Astrocyte of the spinal cord (primary cell): ENCODE measurements around the gene CEBPE.

ENCODE experiments used
- DNase-seq: peaks from one replicate; pipeline ENCODE4 v3.0.0; 2011; ENCODE audit warnings: low read depth, low spot score
- H3K4me3 ChIP-seq: 2 replicates; pipeline ENCODE4 v1.5.1; 2011; ENCODE audit warnings: low read depth, mild to moderate bottlenecking, low read length, moderate library complexity
- CTCF ChIP-seq: IDR thresholded peaks from 2 replicates; pipeline ENCODE4 v1.5.1; 2012; ENCODE audit warnings: low read depth, mild to moderate bottlenecking, low read length, inconsistent platforms
- in situ Hi-C: cut with HindIII; loops from 2 replicates; pipeline ENCODE4 v1.10.0; 2017; ENCODE audit warnings: low sequenced_read_pairs

Gene CEBPE

DNA sequence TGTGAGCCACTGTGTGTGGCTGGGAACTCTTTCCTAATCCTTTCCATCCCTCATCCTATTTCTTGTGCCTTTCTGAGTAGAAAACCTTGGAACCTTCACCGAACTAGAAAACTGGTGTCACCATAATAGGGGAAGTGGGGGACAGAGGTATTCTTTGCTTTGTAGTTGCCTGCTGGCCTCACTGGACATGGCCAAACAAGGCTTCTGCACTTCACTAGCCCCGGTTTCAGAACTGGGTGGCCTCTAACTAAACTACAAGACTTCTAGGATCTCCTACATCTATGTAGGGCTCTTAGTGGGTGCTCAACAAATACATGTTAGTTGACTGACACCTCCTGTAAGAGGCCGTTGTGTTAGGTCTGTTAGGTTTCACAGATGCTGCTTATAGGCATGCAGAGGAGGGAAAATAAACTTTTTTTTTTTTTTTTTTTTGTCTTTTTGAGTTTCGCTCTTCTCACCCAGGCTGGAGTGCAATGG is 13.7 kb downstream of the CEBPE start:
- no peak overlapping the region for H3K4me3 ChIP-seq
- DNase-seq: no peak
- in situ Hi-C loops: no loop called here
- TF ChIP-seq CTCF: no peak

DNA sequence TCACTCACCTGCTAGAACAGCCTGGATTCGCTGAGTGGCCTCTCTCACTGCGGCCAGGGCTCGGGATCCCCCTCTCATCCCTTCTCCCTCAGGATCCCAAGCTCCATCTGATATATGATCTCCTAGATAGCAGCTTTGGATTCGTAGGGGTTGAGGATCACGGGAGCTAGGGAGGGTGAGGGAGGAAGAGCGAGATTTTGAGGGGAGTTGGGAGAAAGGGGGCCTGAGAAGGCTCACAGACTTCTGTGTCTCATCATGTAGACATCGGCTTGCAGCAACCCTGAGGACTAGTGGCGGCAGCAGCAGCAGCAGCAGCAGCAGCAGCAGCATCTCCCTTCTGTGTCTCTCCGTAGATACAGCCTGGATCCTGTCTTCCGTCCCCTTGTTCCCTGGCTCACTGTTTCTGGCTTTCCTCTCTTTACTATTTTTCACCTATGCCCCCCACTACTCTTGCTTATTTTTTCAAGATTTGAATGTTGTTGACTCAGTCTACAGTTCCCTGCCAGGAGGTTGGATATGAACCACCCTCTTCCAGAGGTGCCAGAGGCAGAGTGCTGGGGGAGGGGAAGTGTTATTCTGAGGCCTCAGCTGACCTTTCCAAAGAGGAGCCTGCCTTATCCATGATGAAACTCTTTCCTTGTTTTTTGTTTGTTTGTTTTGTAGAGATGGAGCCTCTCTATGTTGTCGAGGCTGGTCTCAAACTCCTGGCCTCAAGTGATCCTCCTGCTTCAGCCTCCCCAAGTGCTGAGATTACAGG is 14.3 kb downstream of the CEBPE start, which contains the start of gene CIROP:
CIROP (minus strand) TSS at position 399 of the 757 bp plus-strand sequence; CDS start at position 330, 69 bp downstream.
- no peak for TF ChIP-seq CTCF
- in situ Hi-C loops: no loop called here
- no peak for DNase-seq
- H3K4me3 ChIP-seq: no peak within 1 kb of the TSS

DNA sequence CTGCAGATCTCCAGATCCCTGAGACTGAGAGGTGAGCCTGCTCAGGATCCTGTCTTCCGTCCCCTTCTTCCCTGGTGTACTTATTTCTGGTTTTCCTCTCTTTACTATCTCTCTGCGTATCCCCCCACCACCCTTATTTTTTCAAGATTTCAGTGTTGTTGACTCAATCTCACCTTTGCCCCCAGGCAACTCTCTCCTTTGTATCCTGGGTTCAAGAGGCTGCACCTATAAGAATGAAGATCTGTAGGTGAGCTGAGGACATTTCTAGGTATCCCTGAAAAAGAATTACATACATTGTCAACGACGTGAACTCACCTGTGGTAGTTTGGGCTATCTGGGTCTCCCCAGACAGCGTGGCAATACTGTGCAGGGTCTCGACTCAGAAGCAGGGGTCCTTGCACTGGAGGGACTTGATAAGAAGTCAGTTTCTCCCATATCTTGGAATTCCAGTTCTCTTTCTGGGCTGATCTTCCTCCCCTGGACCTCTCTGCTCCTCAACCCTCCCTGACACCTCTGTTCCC is 14.9 kb downstream of the CEBPE start:
- in situ Hi-C loops: no loop called here
- TF ChIP-seq CTCF: no peak
- H3K4me3 ChIP-seq: no peak overlapping the region
- DNase-seq: no peak

DNA sequence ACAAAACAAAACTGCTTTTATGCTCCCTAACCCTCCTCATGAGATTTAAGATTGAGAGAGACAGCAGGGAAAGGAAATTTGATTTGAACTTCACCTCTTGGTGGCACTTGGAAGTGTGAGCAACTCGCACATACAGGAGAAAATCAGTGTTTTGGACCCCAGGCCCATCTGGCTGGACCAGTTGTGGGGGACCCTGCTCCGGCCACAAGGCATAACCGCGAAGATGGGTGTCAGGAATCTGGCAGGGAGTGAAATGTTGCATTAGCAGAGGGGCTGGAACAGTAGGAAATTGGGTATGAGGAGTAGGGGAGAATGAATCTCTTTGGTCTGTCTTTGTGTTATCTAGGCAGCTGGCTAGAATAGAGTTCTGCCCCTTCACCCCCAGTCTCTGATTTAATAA is 15.5 kb downstream of the CEBPE start:
- DNase-seq: no peak
- H3K4me3 ChIP-seq: no peak overlapping the region
- TF ChIP-seq CTCF: no peak
- in situ Hi-C loops: no loop called here

GRCh38 chr14:23102801-23103200 is 16.3 kb downstream of the CEBPE start:
- no peak for DNase-seq
- in situ Hi-C loops: no loop called here
- no peak overlapping the region for H3K4me3 ChIP-seq
- no peak for TF ChIP-seq CTCF

- in situ Hi-C loops: no loop called here
- TF ChIP-seq CTCF: no peak
- no peak for DNase-seq
- no peak overlapping the region for H3K4me3 ChIP-seq
Measured at GRCh38 chr14:23101986-23102625, 16.9 kb downstream of the CEBPE start.
